A549 (cell line): ENCODE results near the gene TXNRD2. TPM values are rescaled to one million over a fixed set of nuclear protein-coding genes. Genes with fewer than 3 reads are reported as not detected.
"Not testable (repeated sequence)": the region's sequence is repeated elsewhere in the genome, so short reads cannot be mapped to it uniquely, and the experiment has no call there.

Experiments used
- ATAC-seq, 2 experiments: fragments of 200-7000 bp in 1 of 2; fragments of >200 bp in 1 of 2; cut with Nextera tagmentation in 1 of 2; cut with Tn5 transposase in 1 of 2; 3 replicates each; pipeline versions ENCODE4 v1.8.0 to v1.9.1; 2018 to 2020; ENCODE audit warnings: mild to moderate bottlenecking in 1 of 2, moderate library complexity in 1 of 2
- CTCF ChIA-PET: fragments of 300-600 bp; sonication (Branson Sonifier 250); formaldehyde crosslinking; extraction: SDS; loops from one replicate; lab custom pipeline; 2021; ENCODE audit warnings: antibody characterized with exemption, inconsistent platforms; lab: Yijun Ruan, JAX
- POLR2A ChIA-PET: fragments of 350-600 bp; formaldehyde crosslinking; extraction: SDS; loops from one replicate; lab custom pipeline; 2021; ENCODE audit warnings: antibody characterized with exemption, inconsistent platforms; lab: Yijun Ruan, JAX
- DNase-seq, 2 experiments: peaks; one replicate each; pipeline versions ENCODE4 v3.0.0 to v3.0.0-alpha.2; 2011 to 2016; ENCODE audit warnings: low read depth in 1 of 2, low spot score in 1 of 2
- FAIRE-seq: peaks from 2 replicates; lab custom pipeline; 2011; peaks lifted over from hg19 to GRCh38; lab: Jason Lieb, UNC
- H3K27ac ChIP-seq, 2 experiments: fragments of >200 bp; sonication (Bioruptor Twin); formaldehyde crosslinking; 3 replicates each; pipeline ENCODE4 v1.5.1; 2016 to 2017
- H3K4me1 ChIP-seq: fragments of >200 bp; sonication (Bioruptor Twin); formaldehyde crosslinking; 3 replicates; pipeline ENCODE4 v1.6.1; 2016
- H3K4me2 ChIP-seq: fragments of >200 bp; sonication (Bioruptor Twin); formaldehyde crosslinking; 3 replicates; pipeline ENCODE4 v1.6.1; 2016
- H3K4me3 ChIP-seq: fragments of >200 bp; sonication (Bioruptor Twin); formaldehyde crosslinking; 3 replicates; pipeline ENCODE4 v1.5.1; 2016
- H3K9me3 ChIP-seq: fragments of >200 bp; sonication (Bioruptor Twin); formaldehyde crosslinking; 3 replicates; pipeline ENCODE4 v1.6.1; 2016
- BHLHE40 ChIP-seq: IDR thresholded peaks from 2 replicates; pipeline ENCODE4 v1.6.1; 2012; ENCODE audit warnings: low read depth, low read length, inconsistent platforms
- CHD2 ChIP-seq: fragments of 150-350 bp; IDR thresholded peaks from 2 replicates; pipeline ENCODE4 v1.6.1; 2014; ENCODE audit warnings: low read length; ENCODE audit not compliant: partially characterized antibody
- ESRRA ChIP-seq: fragments of 150-350 bp; IDR thresholded peaks from 2 replicates; pipeline ENCODE4 v1.6.1; 2014; ENCODE audit warnings: mild to moderate bottlenecking, low read length, borderline replicate concordance
- FOSB ChIP-seq: fragments of 250-450 bp; sonication (Bioruptor Pico); IDR thresholded peaks from 2 replicates; pipeline ENCODE4 v1.5.0; 2020; ENCODE audit warnings: mild to moderate bottlenecking, moderate library complexity
- FOXS1 ChIP-seq: fragments of 250-450 bp; sonication (Bioruptor Pico); IDR thresholded peaks from 2 replicates; pipeline ENCODE4 v1.5.0; 2020; ENCODE audit warnings: mild to moderate bottlenecking, moderate library complexity
- GATA3 ChIP-seq: IDR thresholded peaks from 2 replicates; pipeline ENCODE4 v1.6.1; 2012; ENCODE audit warnings: borderline replicate concordance
- HOXB13 ChIP-seq: fragments of 250-450 bp; sonication (Bioruptor Pico); IDR thresholded peaks from 2 replicates; pipeline ENCODE4 v1.5.0; 2020; ENCODE audit warnings: low read depth, mild to moderate bottlenecking, moderate library complexity
- NFE2L2 ChIP-seq: fragments of 150-350 bp; conservative IDR thresholded peaks from 2 replicates; pipeline ENCODE4 v1.6.1; 2014; ENCODE audit warnings: low read length
- RAD21 ChIP-seq, 2 experiments: fragments of >200 bp in 1 of 2; sonication (Bioruptor Twin) in 1 of 2; formaldehyde crosslinking in 1 of 2; IDR thresholded peaks in 1 of 2; conservative IDR thresholded peaks in 1 of 2; 2 replicates in 1 of 2; 3 replicates in 1 of 2; pipeline ENCODE4 v1.6.1; 2012 to 2018; ENCODE audit warnings: inconsistent platforms in 1 of 2
- RCOR1 ChIP-seq: fragments of 150-350 bp; IDR thresholded peaks from 2 replicates; pipeline ENCODE4 v1.6.1; 2014; ENCODE audit warnings: antibody characterized with exemption, low read length, low read depth
- RFX5 ChIP-seq: fragments of 450-650 bp; IDR thresholded peaks from 2 replicates; pipeline ENCODE4 v1.7.1; 2014; ENCODE audit warnings: antibody characterized with exemption, mild to moderate bottlenecking, moderate library complexity
- SMC3 ChIP-seq: fragments of >200 bp; sonication (Bioruptor Twin); formaldehyde crosslinking; IDR thresholded peaks from 3 replicates; pipeline ENCODE4 v1.6.1; 2018; ENCODE audit warnings: inconsistent platforms
- ZC3H11A ChIP-seq: fragments of 450-650 bp; IDR thresholded peaks from 2 replicates; pipeline ENCODE4 v1.6.1; 2014; ENCODE audit warnings: antibody characterized with exemption, mild to moderate bottlenecking
- WGBS: methylation state at CpG from one replicate; pipeline ENCODE4 v1.1.6; 2017; ENCODE audit errors: missing lambda C conversion rate; 5-methylcytosine and 5-hydroxymethylcytosine counted together
- polyA plus RNA-seq, 4 experiments: library from polyadenylated mRNA; depleted of rRNA in 3 of 4; stranded (reverse); fragments of >200 nt; fragmentation: RNase III in 1 of 4; extraction: RNeasy Plus Mini Kit Qiagen cat#74134 plus additional on column Dnase treatment in 1 of 4; gene quantifications; 2 replicates in 3 of 4; 3 replicates in 1 of 4; pipeline ENCODE4 v1.2.3, GENCODE V29; 2011 to 2017
- TF ChIP-seq, protein P1 (sequence below): fragments of >200 bp; sonication (Bioruptor Twin); formaldehyde crosslinking; IDR thresholded peaks from 2 replicates; pipeline ENCODE4 v1.6.1; 2016
- TF ChIP-seq, protein P2 (sequence below): fragments of 450-650 bp; IDR thresholded peaks from 2 replicates; pipeline ENCODE4 v1.6.1; 2014; ENCODE audit warnings: antibody characterized with exemption
- TF ChIP-seq, protein P3 (sequence below): IDR thresholded peaks from 2 replicates; pipeline ENCODE4 v1.6.1; 2012
- TF ChIP-seq, protein P4 (sequence below): fragments of 250-450 bp; sonication (Bioruptor Pico); IDR thresholded peaks from 2 replicates; pipeline ENCODE4 v1.5.0; 2021; ENCODE audit warnings: mild to moderate bottlenecking, moderate library complexity, borderline replicate concordance
- TF ChIP-seq, protein P5 (sequence below): IDR thresholded peaks from 2 replicates; pipeline ENCODE4 v1.6.1; 2012
- TF ChIP-seq, protein P6 (sequence below): fragments of >200 bp; sonication (Bioruptor Twin); formaldehyde crosslinking; IDR thresholded peaks from 3 replicates; pipeline ENCODE4 v1.5.1; 2016

TXNRD2 gene
- polyA plus RNA-seq, 2 of the 4 experiments (the other 2 are of a cell fraction): 16.3 to 25.6 TPM

DNA sequence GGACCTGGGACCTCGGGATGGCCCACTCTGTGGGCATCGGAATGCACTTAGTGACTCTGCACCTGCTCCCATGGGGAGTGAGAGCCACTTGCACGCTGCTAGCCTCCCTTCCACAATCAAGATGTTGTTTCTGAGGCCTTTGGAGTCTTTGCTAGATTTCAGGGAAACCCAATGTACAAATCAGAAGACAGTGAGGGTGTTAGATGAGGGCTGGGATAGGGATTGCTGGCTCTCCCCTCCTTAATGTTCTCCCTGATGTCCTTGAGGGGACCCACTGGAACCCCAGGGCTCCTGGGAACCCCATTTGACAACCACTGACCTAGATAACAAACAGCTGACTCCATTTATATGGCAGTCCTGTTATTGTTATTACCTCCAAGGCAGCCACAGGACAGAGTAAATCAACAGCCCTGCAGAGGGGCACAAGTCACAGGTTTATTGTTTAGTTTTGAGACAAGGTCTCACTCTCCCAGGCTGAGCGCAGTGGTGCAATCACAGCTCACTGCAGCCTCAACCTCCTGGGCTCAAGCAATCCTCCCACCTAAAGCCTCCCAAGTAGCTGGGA, 31.4 kb downstream of the TXNRD2 start:
- no peak for DNase-seq
- H3K4me2 ChIP-seq: no peak overlapping the region
- H3K4me3 ChIP-seq: no peak overlapping the region
- TF ChIP-seq CHD2 (no peak), SMC3 (no peak), NFE2L2 (no peak), HOXB13 (CRISPR knock-in tag) (no peak), RCOR1 (no peak), FOXS1 (CRISPR knock-in tag) (no peak)
- TF ChIP-seq, protein P1, sequence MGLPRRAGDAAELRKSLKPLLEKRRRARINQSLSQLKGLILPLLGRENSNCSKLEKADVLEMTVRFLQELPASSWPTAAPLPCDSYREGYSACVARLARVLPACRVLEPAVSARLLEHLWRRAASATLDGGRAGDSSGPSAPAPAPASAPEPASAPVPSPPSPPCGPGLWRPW: no peak
- TF ChIP-seq, protein P2, sequence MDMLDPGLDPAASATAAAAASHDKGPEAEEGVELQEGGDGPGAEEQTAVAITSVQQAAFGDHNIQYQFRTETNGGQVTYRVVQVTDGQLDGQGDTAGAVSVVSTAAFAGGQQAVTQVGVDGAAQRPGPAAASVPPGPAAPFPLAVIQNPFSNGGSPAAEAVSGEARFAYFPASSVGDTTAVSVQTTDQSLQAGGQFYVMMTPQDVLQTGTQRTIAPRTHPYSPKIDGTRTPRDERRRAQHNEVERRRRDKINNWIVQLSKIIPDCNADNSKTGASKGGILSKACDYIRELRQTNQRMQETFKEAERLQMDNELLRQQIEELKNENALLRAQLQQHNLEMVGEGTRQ: no peak
- TF ChIP-seq, protein P3, sequence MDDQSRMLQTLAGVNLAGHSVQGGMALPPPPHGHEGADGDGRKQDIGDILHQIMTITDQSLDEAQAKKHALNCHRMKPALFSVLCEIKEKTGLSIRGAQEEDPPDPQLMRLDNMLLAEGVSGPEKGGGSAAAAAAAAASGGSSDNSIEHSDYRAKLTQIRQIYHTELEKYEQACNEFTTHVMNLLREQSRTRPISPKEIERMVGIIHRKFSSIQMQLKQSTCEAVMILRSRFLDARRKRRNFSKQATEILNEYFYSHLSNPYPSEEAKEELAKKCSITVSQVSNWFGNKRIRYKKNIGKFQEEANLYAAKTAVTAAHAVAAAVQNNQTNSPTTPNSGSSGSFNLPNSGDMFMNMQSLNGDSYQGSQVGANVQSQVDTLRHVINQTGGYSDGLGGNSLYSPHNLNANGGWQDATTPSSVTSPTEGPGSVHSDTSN: no peak
- TF ChIP-seq, protein P4, sequence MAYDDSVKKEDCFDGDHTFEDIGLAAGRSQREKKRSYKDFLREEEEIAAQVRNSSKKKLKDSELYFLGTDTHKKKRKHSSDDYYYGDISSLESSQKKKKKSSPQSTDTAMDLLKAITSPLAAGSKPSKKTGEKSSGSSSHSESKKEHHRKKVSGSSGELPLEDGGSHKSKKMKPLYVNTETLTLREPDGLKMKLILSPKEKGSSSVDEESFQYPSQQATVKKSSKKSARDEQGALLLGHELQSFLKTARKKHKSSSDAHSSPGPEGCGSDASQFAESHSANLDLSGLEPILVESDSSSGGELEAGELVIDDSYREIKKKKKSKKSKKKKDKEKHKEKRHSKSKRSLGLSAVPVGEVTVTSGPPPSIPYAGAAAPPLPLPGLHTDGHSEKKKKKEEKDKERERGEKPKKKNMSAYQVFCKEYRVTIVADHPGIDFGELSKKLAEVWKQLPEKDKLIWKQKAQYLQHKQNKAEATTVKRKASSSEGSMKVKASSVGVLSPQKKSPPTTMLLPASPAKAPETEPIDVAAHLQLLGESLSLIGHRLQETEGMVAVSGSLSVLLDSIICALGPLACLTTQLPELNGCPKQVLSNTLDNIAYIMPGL (CRISPR knock-in tag): no peak
- TF ChIP-seq, protein P5, sequence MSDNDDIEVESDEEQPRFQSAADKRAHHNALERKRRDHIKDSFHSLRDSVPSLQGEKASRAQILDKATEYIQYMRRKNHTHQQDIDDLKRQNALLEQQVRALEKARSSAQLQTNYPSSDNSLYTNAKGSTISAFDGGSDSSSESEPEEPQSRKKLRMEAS: no peak
- TF ChIP-seq, all 56 proteins: peak for 0
- CTCF ChIA-PET: interaction anchor here (0.5 to 9.9 kb wide), 51 partner anchors 9 to 233 kb away, joined by 3 to 215 read pairs (median 4); partner anchors contain the start of genes GNB1L and RTL10
- ATAC-seq: peak; percentile 33 to 35; a peak in 4 of 6 replicates
- WGBS: 0% methylated on average over 1 of the region's 4 CpGs
- 0 out of 6 replicates have a peak overlapping the region, but pooled peaks of 1 of the 2 experiments have one; percentile 35 for H3K27ac ChIP-seq
- FAIRE-seq: no peak
- no peaks in the 10 kb centered on the region for H3K4me1 ChIP-seq
- H3K9me3 ChIP-seq: no peaks in the 10 kb centered on the region
- POLR2A ChIA-PET: interaction anchor here (0.6 to 0.8 kb wide), 2 partner anchors 14 to 180 kb away, joined by 4 to 8 read pairs; no protein-coding TSS in a partner anchor

DNA sequence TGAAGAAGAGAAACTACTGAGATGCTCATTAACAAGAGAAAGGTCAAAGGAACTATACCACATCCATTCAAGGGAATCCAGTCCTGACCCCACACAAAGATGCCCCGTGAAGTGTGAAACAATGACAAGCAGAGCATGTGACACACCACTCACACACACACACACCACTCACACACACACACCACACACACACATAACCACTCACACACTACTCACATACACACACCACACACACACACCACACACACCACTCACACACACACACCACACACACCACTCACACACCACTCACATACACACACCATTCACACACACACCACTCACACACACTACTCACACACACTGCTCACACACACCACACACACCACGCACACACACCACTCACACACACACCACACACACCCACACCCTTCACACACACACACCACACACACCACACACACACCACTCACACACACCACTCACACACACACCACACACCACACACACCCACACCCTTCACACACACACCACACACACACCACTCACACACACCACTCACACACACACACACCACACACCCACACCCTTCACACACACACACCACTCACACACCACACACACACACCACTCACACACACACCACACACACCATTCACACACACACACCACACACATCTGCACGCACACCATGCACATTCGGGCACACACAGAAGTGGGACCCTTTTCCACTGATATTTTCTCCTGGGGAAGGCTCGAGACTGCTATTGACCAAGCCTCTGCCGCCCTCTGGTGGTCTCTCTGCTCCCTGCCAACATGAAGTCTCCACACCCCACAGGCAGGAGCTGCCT, 32.1 kb downstream of the TXNRD2 start:
- 33% methylated on average over 6 of the region's 6 CpGs for WGBS
- ChIA-PET POLR2A (interaction anchor here (0.6 to 0.8 kb wide), 2 partner anchors 14 to 179 kb away, joined by 4 to 8 read pairs; no protein-coding TSS in a partner anchor), CTCF (interaction anchor here (0.5 to 9.9 kb wide), 50 partner anchors 8 to 206 kb away, joined by 3 to 215 read pairs (median 4); partner anchors contain the start of genes GNB1L and RTL10)
- ATAC-seq (peak; percentile 92 to 99), FAIRE-seq (no peak), DNase-seq (peak; percentile 60 to 68)
- Histone ChIP-seq H3K9me3 (no peaks in the 10 kb centered on the region), H3K4me2 (no peak overlapping the region), H3K27ac (peak overlapping the region in 1 of 2 experiments; percentile 66; a peak in 3 of 6 replicates), H3K4me3 (no peak overlapping the region), H3K4me1 (no peaks in the 10 kb centered on the region)
- TF ChIP-seq SMC3: peak; percentile 90
- TF ChIP-seq ESRRA: no peak
- no peak for TF ChIP-seq FOSB
- TF ChIP-seq RFX5: no peak
- no peak for TF ChIP-seq GATA3
- TF ChIP-seq ZC3H11A: no peak
- TF ChIP-seq RAD21 (conservative IDR thresholded peaks at IDR 0.05 in 1 of 2, IDR thresholded peaks at IDR 0.05 in 1 of 2): peak; percentile 92 to 94
- TF ChIP-seq BHLHE40: no peak
- TF ChIP-seq, protein P6, sequence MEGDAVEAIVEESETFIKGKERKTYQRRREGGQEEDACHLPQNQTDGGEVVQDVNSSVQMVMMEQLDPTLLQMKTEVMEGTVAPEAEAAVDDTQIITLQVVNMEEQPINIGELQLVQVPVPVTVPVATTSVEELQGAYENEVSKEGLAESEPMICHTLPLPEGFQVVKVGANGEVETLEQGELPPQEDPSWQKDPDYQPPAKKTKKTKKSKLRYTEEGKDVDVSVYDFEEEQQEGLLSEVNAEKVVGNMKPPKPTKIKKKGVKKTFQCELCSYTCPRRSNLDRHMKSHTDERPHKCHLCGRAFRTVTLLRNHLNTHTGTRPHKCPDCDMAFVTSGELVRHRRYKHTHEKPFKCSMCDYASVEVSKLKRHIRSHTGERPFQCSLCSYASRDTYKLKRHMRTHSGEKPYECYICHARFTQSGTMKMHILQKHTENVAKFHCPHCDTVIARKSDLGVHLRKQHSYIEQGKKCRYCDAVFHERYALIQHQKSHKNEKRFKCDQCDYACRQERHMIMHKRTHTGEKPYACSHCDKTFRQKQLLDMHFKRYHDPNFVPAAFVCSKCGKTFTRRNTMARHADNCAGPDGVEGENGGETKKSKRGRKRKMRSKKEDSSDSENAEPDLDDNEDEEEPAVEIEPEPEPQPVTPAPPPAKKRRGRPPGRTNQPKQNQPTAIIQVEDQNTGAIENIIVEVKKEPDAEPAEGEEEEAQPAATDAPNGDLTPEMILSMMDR: peak; percentile 75

DNA sequence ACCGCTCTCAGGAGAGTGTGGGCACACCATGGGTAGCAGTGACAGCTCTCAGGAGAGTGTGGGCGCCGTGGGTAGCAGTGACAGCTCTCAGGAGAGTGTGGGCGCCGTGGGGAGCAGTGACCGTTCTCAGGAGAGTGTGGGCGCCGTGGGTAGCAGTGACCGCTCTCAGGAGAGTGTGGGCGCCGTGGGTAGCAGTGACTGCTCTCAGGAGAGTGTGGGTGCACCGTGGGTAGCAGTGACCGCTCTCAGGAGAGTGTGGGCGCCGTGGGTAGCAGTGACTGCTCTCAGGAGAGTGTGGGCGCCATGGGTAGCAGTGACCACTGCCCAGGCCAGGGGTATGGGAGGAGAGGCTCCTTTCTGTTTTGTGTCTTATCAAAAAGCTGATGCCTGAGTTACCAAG, 33.7 kb downstream of the TXNRD2 start:
- ATAC-seq, H3K4me1 ChIP-seq, DNase-seq, H3K4me2 ChIP-seq, FAIRE-seq, H3K4me3 ChIP-seq, H3K27ac ChIP-seq, H3K9me3 ChIP-seq, POLR2A ChIA-PET: not testable (repeated sequence)
- CTCF ChIA-PET: interaction anchor here (0.7 to 1.0 kb wide), 2 partner anchors 149 to 177 kb away, joined by 3 to 6 read pairs; no protein-coding TSS in a partner anchor
- WGBS: 86% methylated on average over 15 of the region's 16 CpGs

DNA sequence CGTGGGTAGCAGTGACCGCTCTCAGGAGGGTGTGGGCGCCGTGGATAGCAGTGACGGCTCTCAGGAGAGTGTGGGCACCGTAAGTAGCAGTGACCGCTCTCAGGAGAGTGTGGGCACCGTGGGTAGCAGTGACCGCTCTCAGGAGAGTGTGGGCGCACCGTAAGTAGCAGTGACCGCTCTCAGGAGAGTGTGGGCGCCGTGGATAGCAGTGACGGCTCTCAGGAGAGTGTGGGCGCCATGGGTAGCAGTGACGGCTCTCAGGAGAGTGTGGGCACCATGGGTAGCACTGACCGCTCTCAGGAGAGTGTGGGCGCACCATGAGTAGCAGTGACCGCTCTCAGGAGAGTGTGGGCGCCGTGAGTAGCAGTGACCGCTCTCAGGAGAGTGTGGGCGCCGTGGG, 34.8 kb downstream of the TXNRD2 start:
- H3K4me3 ChIP-seq, ATAC-seq, FAIRE-seq, H3K4me2 ChIP-seq, H3K27ac ChIP-seq, H3K9me3 ChIP-seq, H3K4me1 ChIP-seq, DNase-seq: not testable (repeated sequence)
- POLR2A ChIA-PET: interaction anchor here (0.5 kb wide), 1 partner anchor 26 kb away, joined by 3 read pairs; no protein-coding TSS in a partner anchor
- WGBS: 91% methylated on average over 15 of the region's 25 CpGs
- CTCF ChIA-PET: interaction anchor here (6.6 kb wide), 1 partner anchor 176 kb away, joined by 56 read pairs; no protein-coding TSS in a partner anchor
